ENCODE measurements around the gene TMEM217.

The TMEM217 gene

DNA sequence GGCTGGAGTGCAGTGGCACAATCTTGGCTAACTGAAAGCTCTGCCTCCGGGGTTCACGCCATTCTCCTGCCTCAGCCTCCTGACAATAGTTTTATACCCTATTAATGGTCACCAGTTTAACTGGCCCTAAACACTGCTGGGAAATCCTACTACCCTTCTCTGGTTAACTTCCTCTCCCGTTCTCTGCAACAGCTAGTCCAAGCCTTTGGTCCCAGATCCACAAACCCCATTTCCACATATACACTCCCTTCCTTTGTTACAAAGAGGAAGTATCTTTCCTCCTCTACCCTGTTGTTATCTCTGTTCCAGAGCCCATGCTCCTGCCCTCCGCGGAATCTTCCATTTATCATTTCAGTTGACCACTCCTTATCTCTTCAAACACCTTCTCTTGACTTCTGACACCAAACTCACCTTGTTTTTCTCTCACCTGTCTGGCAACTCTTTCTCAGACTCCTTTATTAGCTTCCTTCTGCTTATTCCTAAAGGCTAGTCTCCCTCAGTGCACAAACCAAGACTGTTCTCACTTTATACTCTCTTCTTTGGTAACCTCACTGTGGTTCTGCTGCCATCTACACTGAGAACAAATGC, 25.4 kb downstream of the TMEM217 start:
- H3K9me3 Mint-ChIP-seq: no peaks in the 10 kb centered on the region
- intact Hi-C loops (cut with micrococcal nuclease): no loop called here
- no peaks in the 10 kb centered on the region for H3K36me3 Mint-ChIP-seq (ENCODE audit: low read depth)
- peaks cover 20% of the 10 kb centered on the region for H3K4me1 Mint-ChIP-seq (ENCODE audit: low read depth)
- no peak overlapping the region for H3K27ac Mint-ChIP-seq
- H3K27me3 Mint-ChIP-seq: peaks cover 2% of the 10 kb centered on the region
- no peak overlapping the region for H3K4me3 Mint-ChIP-seq

DNA sequence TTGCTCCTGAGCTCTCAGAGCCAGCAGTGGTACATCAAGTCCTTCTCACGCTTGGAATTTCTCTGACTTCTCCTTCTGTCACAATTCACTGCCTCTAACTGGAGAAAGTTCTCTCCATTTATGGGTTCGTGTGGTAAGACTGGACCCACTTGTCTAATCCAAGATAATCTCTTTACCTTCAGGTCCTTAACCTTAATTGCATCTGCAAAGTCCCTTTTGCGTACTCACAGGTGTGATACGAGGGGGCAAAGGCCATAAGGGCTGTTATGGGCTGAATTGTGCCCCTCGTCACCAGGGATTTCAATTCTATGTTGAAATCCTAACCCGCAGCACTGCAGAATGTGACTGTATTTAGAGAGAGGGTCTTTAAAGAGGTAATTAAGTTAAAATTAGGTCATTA, 27.8 kb downstream of the TMEM217 start:
- no peak overlapping the region for H3K4me3 Mint-ChIP-seq
- H3K4me1 Mint-ChIP-seq (ENCODE audit: low read depth): peaks cover 11% of the 10 kb centered on the region
- peaks cover 2% of the 10 kb centered on the region for H3K27me3 Mint-ChIP-seq
- H3K36me3 Mint-ChIP-seq (ENCODE audit: low read depth): no peaks in the 10 kb centered on the region
- intact Hi-C loops (cut with micrococcal nuclease): no loop called here
- no peak overlapping the region for H3K27ac Mint-ChIP-seq
- H3K9me3 Mint-ChIP-seq: no peaks in the 10 kb centered on the region

DNA sequence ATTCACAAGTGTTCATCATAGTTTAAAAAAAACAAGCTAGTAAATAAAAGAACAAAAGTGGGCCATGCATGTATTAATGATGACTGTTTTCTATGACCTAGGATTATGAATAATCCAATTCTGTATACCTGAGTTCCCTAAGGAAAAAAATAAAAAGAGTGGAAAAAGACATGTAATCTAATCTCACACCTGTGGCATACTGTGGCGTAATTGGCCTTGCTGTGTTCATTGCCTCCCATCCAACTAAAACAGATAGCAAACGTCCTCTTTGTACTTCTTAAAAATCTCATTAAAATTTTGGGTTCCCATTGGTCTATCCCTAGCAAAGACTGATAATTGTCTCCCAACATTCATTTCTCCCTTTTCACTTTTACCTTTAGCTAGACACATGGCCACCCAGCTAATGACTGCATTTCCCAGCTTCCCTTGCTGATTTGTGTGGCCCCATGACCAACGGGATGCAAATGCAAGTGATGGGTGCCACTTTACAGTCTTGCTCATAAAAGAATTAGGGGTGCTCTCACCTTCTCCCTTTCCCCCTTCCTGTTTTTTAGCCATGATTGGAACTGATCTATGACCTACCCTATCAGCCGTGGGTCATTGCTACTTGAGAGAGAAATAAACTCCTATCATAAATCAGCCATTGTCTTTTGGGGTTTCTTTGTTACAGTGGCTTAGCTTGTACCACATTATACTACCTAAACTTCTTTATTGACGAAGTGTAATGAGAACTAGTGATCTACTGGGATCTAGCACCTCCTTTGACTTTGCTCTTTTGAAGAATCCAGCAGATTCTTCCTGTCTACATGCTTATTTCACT, 32.4 kb downstream of the TMEM217 start:
- Mint-ChIP-seq H3K36me3 (ENCODE audit: low read depth) (no peaks in the 10 kb centered on the region), H3K4me1 (ENCODE audit: low read depth) (peaks cover 22% of the 10 kb centered on the region), H3K9me3 (no peaks in the 10 kb centered on the region), H3K4me3 (no peak overlapping the region), H3K27ac (no peak overlapping the region), H3K27me3 (peaks cover 3% of the 10 kb centered on the region)
- intact Hi-C loops (cut with micrococcal nuclease): no loop called here

DNA sequence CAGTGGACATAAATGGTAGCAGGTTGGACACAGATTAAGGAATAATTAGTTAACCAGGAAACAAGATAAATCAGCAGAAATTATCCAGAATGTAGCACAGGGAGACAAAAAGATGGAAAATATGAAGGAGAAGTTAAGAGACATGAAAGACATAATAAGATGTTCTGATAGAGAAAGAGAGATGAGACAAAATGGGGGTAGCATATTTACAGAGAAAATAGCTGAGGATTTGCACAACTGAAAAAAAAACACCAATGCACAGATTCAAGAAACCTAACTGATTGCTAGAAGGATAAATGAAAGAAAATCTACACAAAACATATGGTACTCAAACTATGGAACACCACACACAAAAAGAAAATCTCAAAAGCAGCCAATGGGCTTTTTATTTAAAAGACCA, 35.0 kb downstream of the TMEM217 start:
- intact Hi-C loops (cut with micrococcal nuclease): no loop called here
- Mint-ChIP-seq H3K27me3 (peaks cover 3% of the 10 kb centered on the region), H3K36me3 (ENCODE audit: low read depth) (no peaks in the 10 kb centered on the region), H3K9me3 (no peaks in the 10 kb centered on the region), H3K27ac (peak overlapping the region; percentile 6), H3K4me1 (ENCODE audit: low read depth) (peaks cover 41% of the 10 kb centered on the region), H3K4me3 (peak overlapping the region; percentile 67)

DNA sequence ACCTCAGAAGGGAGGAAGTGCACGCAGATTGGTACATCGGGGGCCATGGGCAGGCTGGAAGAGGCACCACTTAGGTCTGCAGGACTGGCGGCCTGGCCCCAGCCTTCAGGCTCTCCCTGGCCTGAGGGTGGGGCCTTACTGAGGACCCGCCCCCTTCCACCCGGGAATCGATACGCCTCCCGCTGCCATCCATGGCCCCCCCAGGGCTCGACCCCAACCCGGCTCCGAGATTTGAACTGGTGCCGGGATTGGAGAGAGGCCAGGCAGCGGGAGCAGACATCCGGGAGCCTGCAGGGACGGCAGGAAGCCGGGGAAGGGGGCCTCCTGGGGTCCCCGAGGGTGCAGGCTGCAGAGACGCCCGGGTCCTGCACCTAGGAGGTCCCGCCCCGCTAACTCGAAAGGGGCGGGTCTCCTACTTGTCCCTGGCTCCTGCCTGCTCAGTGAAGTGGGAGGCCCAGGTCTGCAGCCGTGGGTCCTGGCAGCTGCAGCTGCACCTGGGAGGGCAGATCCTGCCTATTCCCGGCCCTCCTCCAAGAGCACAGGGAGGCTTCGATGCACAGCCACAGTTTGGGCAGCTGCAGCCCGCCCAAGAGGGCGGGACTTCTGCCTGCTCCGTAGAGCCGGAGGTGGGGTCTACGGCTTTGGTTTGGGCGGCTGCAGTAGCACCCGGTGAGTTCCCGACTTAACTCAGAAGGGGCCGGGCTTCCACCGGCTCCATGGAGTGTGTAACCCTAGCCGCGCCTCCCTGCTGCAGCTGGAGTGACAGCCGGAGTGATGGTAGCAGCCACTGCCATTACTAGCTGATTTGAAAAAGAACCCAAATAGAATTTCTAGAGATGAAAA, 35.6 kb downstream of the TMEM217 start:
- Mint-ChIP-seq H3K27me3 (peaks cover 3% of the 10 kb centered on the region), H3K4me3 (peak overlapping the region; percentile 67), H3K36me3 (ENCODE audit: low read depth) (no peaks in the 10 kb centered on the region), H3K9me3 (no peaks in the 10 kb centered on the region), H3K27ac (peak overlapping the region; percentile 6), H3K4me1 (ENCODE audit: low read depth) (peaks cover 41% of the 10 kb centered on the region)
- intact Hi-C loops (cut with micrococcal nuclease): no loop called here

DNA sequence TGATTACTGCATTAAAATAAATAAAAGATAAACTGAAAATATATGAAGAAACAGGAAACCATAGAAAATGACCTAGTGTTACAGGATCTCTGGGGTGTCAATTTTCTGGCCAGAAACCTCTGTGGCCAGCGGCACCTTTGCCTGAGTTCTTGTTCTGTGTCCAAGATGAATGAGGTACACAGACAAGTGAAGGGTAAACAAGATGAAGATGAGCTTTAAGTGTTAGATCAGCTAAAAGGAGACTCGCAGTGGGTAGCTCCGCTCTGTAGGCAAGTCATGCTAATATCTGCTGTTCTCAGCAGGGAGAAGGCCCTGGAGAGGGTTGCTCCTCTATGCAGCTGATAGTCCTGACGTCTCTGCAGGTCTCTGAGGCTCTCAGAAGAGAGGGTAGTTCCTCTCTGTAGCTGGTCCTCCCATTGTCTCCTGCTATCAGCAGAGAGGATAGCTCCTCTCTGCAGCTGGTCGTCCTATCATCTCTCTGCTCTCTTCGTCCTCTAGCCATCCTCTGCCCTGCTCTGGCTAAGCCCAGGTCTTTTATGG, 36.3 kb downstream of the TMEM217 start:
- H3K27ac Mint-ChIP-seq: no peak overlapping the region
- H3K4me3 Mint-ChIP-seq: peak overlapping the region; percentile 67
- no peaks in the 10 kb centered on the region for H3K9me3 Mint-ChIP-seq
- H3K27me3 Mint-ChIP-seq: peaks cover 3% of the 10 kb centered on the region
- intact Hi-C loops (cut with micrococcal nuclease): no loop called here
- no peaks in the 10 kb centered on the region for H3K36me3 Mint-ChIP-seq (ENCODE audit: low read depth)
- peaks cover 41% of the 10 kb centered on the region for H3K4me1 Mint-ChIP-seq (ENCODE audit: low read depth)

DNA sequence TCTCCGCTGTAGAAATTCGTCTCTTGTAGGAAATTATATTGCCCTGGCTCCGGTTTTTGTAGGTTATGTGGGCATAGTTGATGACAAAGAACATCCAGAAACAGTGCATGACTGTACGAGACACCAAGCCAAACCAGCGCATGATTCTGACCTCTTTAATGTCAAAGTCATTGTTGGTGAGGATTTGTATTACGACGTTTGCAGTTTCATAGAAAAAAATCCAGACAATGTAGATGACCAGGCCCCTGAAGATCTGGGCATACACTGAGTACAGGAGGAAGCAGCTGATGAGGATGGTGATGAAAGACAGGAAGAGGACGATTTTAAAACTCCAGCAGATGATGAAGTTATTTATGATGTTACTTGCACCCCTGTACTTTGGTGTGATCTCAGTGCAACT, 39.4 kb downstream of the TMEM217 start:
- intact Hi-C loops (cut with micrococcal nuclease): no loop called here
- H3K36me3 Mint-ChIP-seq (ENCODE audit: low read depth): no peaks in the 10 kb centered on the region
- H3K4me1 Mint-ChIP-seq (ENCODE audit: low read depth): peaks cover 46% of the 10 kb centered on the region
- no peak overlapping the region for H3K27ac Mint-ChIP-seq
- no peaks in the 10 kb centered on the region for H3K9me3 Mint-ChIP-seq
- H3K27me3 Mint-ChIP-seq: peaks cover 3% of the 10 kb centered on the region
- no peak overlapping the region for H3K4me3 Mint-ChIP-seq

DNA sequence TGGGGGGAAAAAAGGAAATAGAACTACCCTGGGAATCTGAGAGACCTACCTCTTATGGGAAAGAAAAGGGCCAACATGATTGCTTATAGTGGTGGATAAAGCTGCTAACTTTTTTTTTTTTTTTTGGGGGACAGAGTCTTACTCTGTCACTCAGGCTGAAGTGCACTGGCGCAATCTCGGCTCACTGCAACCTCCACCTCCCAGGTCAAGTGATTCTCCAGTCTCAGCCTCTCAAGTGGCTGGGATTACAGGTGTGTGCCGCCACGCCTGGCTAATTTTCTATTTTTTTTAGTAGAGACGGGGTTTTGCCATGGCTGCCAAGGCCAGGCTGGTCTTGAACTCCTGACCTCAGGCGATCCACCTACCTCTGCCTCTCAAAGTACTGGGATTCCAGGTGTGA, 39.9 kb downstream of the TMEM217 start:
- intact Hi-C loops (cut with micrococcal nuclease): no loop called here
- H3K27me3 Mint-ChIP-seq: peaks cover 3% of the 10 kb centered on the region
- peaks cover 45% of the 10 kb centered on the region for H3K4me1 Mint-ChIP-seq (ENCODE audit: low read depth)
- H3K36me3 Mint-ChIP-seq (ENCODE audit: low read depth): no peaks in the 10 kb centered on the region
- no peaks in the 10 kb centered on the region for H3K9me3 Mint-ChIP-seq
- H3K27ac Mint-ChIP-seq: no peak overlapping the region
- H3K4me3 Mint-ChIP-seq: no peak overlapping the region

DNA sequence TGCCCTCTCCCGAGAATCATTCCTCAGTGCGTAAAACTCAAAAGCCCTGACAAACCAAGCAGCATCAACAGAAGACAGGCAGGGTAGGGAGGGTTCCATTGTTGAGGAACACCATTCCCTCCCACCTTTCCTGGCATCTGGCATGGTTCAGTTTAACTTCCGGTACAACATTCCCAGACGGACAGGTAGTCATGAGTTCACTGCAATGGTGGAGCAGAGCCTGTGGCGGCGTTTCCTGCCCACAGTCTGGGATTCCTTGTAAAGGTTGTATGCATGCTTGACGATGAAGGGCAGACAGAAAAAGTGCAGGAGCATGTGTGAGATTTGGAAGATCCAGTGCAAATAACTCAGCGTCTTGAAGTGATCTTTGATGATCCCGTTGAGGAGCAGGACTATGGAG, 45.7 kb downstream of the TMEM217 start:
- H3K4me3 Mint-ChIP-seq: no peak overlapping the region
- H3K9me3 Mint-ChIP-seq: no peaks in the 10 kb centered on the region
- peak overlapping the region; percentile 53 for H3K27ac Mint-ChIP-seq
- peaks cover 42% of the 10 kb centered on the region for H3K4me1 Mint-ChIP-seq (ENCODE audit: low read depth)
- H3K27me3 Mint-ChIP-seq: peaks cover 3% of the 10 kb centered on the region
- intact Hi-C loops (cut with micrococcal nuclease): no loop called here
- no peaks in the 10 kb centered on the region for H3K36me3 Mint-ChIP-seq (ENCODE audit: low read depth)

DNA sequence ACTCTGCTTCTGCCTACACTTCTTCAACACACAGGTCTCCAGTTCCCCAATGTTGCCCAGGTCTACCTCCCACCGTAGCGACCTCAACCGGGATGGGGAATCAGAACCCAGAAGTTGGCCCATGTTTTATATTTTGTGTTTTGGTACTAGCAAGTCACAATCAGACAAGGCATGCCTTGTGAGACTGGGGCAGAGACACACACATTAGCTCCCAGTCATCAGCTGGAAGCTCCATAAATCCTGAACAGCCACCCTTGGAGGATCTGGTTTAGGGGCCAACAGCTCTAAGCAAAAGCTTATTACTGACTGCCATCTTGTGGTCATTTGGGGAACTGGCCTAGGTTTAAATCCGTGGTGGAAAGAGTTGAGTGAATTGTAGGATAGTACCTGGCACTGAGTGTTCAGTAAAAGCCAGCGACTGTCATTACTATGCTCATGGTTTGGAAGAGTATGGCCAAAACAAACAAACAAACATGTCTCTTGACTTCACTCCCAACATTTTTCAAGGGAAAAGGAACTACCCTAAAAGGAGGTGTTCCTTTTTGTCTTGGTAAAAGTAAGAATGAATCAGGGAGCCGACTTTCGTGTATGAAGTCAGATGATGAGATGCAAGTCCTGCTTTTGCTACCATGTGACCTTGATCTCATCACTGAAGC, 47.5 kb downstream of the TMEM217 start:
- Mint-ChIP-seq H3K27me3 (peaks cover 10% of the 10 kb centered on the region), H3K36me3 (ENCODE audit: low read depth) (no peaks in the 10 kb centered on the region), H3K9me3 (no peaks in the 10 kb centered on the region), H3K27ac (no peak overlapping the region), H3K4me1 (ENCODE audit: low read depth) (peaks cover 59% of the 10 kb centered on the region), H3K4me3 (no peak overlapping the region)
- intact Hi-C loops (cut with micrococcal nuclease): loop anchor here (1.0 to 2.0 kb wide), 4 partner anchors 38 to 444 kb away; partner anchors contain the start of gene C6orf89

DNA sequence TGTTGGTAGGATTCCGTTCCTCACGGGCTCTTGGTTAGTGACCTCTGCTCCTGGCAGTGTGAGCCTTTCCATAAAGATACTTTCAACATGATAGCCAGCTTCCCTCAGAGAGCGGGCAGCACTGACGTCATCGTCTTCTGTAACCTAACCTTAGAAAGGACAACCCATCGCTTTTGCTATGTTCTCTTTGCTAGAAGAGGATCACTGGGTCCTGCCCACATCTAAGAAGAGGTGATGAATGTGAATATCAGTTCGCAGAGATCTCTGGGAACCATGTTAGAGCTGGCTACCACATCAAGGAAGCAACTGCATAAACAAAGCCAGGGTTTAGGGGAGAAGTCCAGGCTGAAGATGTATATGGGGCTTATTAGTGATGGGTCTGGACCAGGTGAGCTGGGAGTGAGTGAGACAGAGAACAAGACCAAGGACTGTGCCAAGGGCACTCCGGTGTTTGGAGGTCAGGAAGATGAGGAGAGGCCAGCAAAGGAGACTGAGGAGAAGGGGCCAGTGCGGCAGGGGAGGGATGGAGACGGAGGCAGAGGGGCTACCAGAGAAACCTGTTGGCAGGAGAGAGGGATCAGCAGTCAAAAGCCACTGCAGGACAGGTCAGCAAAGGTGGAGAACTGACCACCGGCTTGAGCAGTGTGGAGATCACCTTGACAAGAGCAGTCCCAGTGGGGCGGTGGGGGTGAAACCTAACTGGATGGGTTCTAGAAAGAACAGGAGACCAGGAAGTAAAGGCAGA, 48.3 kb downstream of the TMEM217 start:
- Mint-ChIP-seq H3K4me1 (ENCODE audit: low read depth) (peaks cover 60% of the 10 kb centered on the region), H3K27ac (peak overlapping the region; percentile 10), H3K36me3 (ENCODE audit: low read depth) (no peaks in the 10 kb centered on the region), H3K27me3 (peaks cover 10% of the 10 kb centered on the region), H3K4me3 (no peak overlapping the region), H3K9me3 (no peaks in the 10 kb centered on the region)
- intact Hi-C loops (cut with micrococcal nuclease): loop anchor here (1.0 to 2.0 kb wide), 5 partner anchors 37 to 443 kb away; partner anchors contain the start of gene C6orf89

DNA sequence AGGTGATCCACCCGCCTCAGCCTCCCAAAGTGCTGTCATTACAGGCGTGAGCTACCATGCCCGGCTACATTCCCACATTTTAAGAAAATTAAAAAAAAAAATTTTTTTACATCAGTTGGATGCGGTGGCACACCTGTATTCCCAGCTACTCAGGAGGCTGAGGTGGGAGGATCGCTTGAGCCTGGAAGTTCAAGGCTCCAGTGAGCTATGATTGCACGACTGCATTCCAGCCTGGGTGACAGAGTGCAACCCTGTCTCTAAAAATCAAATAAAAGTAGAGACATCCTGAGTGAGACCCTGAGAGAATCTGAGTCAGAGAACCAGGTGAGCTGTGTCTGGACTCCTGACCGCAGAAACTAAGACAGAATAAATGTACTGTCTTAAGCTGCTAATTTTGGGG, 49.2 kb downstream of the TMEM217 start:
- peaks cover 10% of the 10 kb centered on the region for H3K27me3 Mint-ChIP-seq
- intact Hi-C loops (cut with micrococcal nuclease): loop anchor here (2.0 kb wide), 1 partner anchor 158 kb away; no protein-coding TSS in a partner anchor
- H3K4me3 Mint-ChIP-seq: no peak overlapping the region
- H3K4me1 Mint-ChIP-seq (ENCODE audit: low read depth): peaks cover 66% of the 10 kb centered on the region
- no peak overlapping the region for H3K27ac Mint-ChIP-seq
- no peaks in the 10 kb centered on the region for H3K9me3 Mint-ChIP-seq
- H3K36me3 Mint-ChIP-seq (ENCODE audit: low read depth): no peaks in the 10 kb centered on the region

Data from dendritic cell treated with granulocyte-macrophage colony-stimulating factor and Interleukin-4, amounts not matched to agents 40 ng/mL and 50 ng/mL, for 4 days (primary cell).